K562 (cell line): ENCODE results near the gene DIPK2A. TPM values are rescaled to one million over a fixed set of nuclear protein-coding genes. Genes with fewer than 3 reads are reported as not detected.

Experiments
- ATF7 ChIP-seq: fragments of 450-650 bp; IDR thresholded peaks from 2 replicates; pipeline ENCODE4 v1.7.1; 2014; ENCODE audit warnings: mild to moderate bottlenecking, moderate library complexity
- CEBPB ChIP-seq: fragments of 450-650 bp; IDR thresholded peaks from 2 replicates; pipeline ENCODE4 v1.6.1; 2016; ENCODE audit warnings: missing genetic modification characterization, missing compliant biosample characterization
- CLOCK ChIP-seq: fragments of 250-450 bp; sonication (Bioruptor Pico); IDR thresholded peaks from 2 replicates; pipeline ENCODE4 v1.4.0; 2020; ENCODE audit warnings: mild to moderate bottlenecking, moderate library complexity, borderline replicate concordance
- EP300 ChIP-seq: IDR thresholded peaks from 2 replicates; pipeline ENCODE4 v1.6.1; 2012; ENCODE audit warnings: low read length, improper control_type of control experiment
- HDAC3 ChIP-seq: fragments of 450-650 bp; IDR thresholded peaks from 2 replicates; pipeline ENCODE4 v1.6.1; 2018; ENCODE audit warnings: borderline replicate concordance, mild to moderate bottlenecking, moderate library complexity; ENCODE audit not compliant: partially characterized antibody
- JUND ChIP-seq, 2 experiments: IDR thresholded peaks; 2 replicates in 1 of 2; 3 replicates in 1 of 2; pipeline ENCODE4 v1.6.1; 2011; ENCODE audit warnings: borderline replicate concordance in 2 of 2, low read depth in 2 of 2, low read length in 2 of 2, improper control_type of control experiment in 1 of 2, missing biosample characterization in 1 of 2, missing genetic modification characterization in 1 of 2, missing genetic modification reagents in 1 of 2
- L3MBTL2 ChIP-seq: fragments of 450-650 bp; IDR thresholded peaks from 2 replicates; pipeline ENCODE4 v1.6.1; 2016; ENCODE audit warnings: mild to moderate bottlenecking, moderate library complexity
- MEIS2 ChIP-seq: fragments of 450-650 bp; IDR thresholded peaks from 2 replicates; pipeline ENCODE4 v1.6.1; 2014; ENCODE audit warnings: mild to moderate bottlenecking; ENCODE audit not compliant: partially characterized antibody
- REST ChIP-seq, 2 experiments: fragments of 450-650 bp; formaldehyde crosslinking in 1 of 2; IDR thresholded peaks; 2 replicates each; pipeline versions ENCODE4 v1.4.0 to v1.6.1; 2014 to 2020; ENCODE audit warnings: mild to moderate bottlenecking in 2 of 2, borderline replicate concordance in 1 of 2, low read depth in 1 of 2
- SMARCC2 ChIP-seq: fragments of 450-650 bp; IDR thresholded peaks from 2 replicates; pipeline ENCODE4 v1.6.1; 2017; ENCODE audit warnings: antibody characterized with exemption, moderate library complexity, mild to moderate bottlenecking, low read depth
- THRAP3 ChIP-seq: fragments of 450-650 bp; IDR thresholded peaks from 2 replicates; pipeline ENCODE4 v1.6.1; 2016; ENCODE audit warnings: mild to moderate bottlenecking, inconsistent platforms, borderline replicate concordance
- ZNF124 ChIP-seq: sonication (generic); formaldehyde crosslinking; IDR thresholded peaks from 2 replicates; pipeline ENCODE4 v1.8.1; 2022; ENCODE audit warnings: missing genetic modification reagents
- ZNF511 ChIP-seq: sonication (generic); formaldehyde crosslinking; IDR thresholded peaks from 2 replicates; pipeline ENCODE4 v1.8.0; 2022; ENCODE audit warnings: mild to moderate bottlenecking, missing genetic modification reagents
- polyA plus RNA-seq, 8 experiments: library from polyadenylated mRNA; depleted of rRNA in 4 of 8; stranded (reverse) in 5 of 8; unstranded in 3 of 8; fragments of >200 nt; fragmentation: Nextera tagmentation in 2 of 8; fragmentation: Illumina TruSeq in 1 of 8; extraction: Ambion mirVana in 2 of 8; extraction: Trizol in 1 of 8; gene quantifications; 2 replicates each; pipeline versions ENCODE4 v1.2.1 to v1.2.3, GENCODE V29; 2011 to 2014; ENCODE audit warnings: inconsistent platforms in 1 of 8, missing spikeins in 1 of 8
- total RNA-seq, 7 experiments: library from RNA; depleted of rRNA in 6 of 7; stranded (reverse); fragments of >200 nt in 6 of 7; fragmentation: Illumina TruSeq in 2 of 7; extraction: Trizol in 2 of 7; gene quantifications; 2 replicates each; pipeline versions ENCODE4 v1.2.1 to v1.2.3, GENCODE V29; 2011 to 2021; ENCODE audit warnings: low replicate concordance in 1 of 7

DIPK2A gene
- total and polyA plus RNA-seq, 9 of the 15 experiments (the other 6 are each of a cell fraction or from before 2014, with no cell fraction given), result 3.3 to 15.7 (median 7.8) TPM

GRCh38 chr3:143974271-143975238, 2.9 kb downstream of the DIPK2A start (continued):
- TF ChIP-seq CEBPB (tag), result peak; percentile 85
- TF ChIP-seq CLOCK (CRISPR knock-in tag), result no peak
- TF ChIP-seq REST (IDR thresholded peaks at IDR 0.05; ENCODE audit: borderline replicate concordance), result 0 out of 2 replicates have a peak, but pooled peaks have one; percentile 7
- no peak for TF ChIP-seq REST (CRISPR knock-in tag; IDR thresholded peaks at IDR 0.05; ENCODE audit: low read depth)
- TF ChIP-seq JUND (IDR thresholded peaks at IDR 0.05; ENCODE audit: borderline replicate concordance, low read depth, low read length), result peak; percentile 65
- peak; percentile 58; the same call in 1 of the 3 replicates for TF ChIP-seq JUND (tag; IDR thresholded peaks at IDR 0.05; ENCODE audit: borderline replicate concordance, low read depth, low read length)
- TF ChIP-seq THRAP3, result no peak
- TF ChIP-seq ATF7, result peak; percentile 49; the same call in 1 of the 2 replicates
- no peak for TF ChIP-seq ZNF511 (CRISPR knock-in tag)
- TF ChIP-seq EP300, result peak; percentile 74
- no peak for TF ChIP-seq ZNF124
- peak; percentile 71 for TF ChIP-seq MEIS2
- TF ChIP-seq HDAC3, result peak; percentile 44
- peak; percentile 73; the same call in 1 of the 2 replicates for TF ChIP-seq SMARCC2
- 0 out of 2 replicates have a peak, but pooled peaks have one; percentile 9 for TF ChIP-seq L3MBTL2
